Neural cell (in vitro differentiated cells): Measurements from ENCODE around the gene TDRD12.
"Not testable (repeated sequence)": the region's sequence is repeated elsewhere in the genome, so short reads cannot be mapped to it uniquely, and the experiment has no call there.

Experiments
- EP300 ChIP-seq: fragments of 450-650 bp; conservative IDR thresholded peaks from 2 replicates; pipeline ENCODE4 v1.6.1; 2014; ENCODE audit warnings: antibody characterized with exemption, mild to moderate bottlenecking, moderate library complexity; ENCODE audit not compliant: poor library complexity, severe bottlenecking
- EZH2 ChIP-seq: fragments of 200-600, 300-800 bp; shearing (Covaris generic), sonication (generic); IDR thresholded peaks from 2 replicates; pipeline ENCODE4 v1.6.1; 2014; ENCODE audit warnings: antibody characterized with exemption, low read length, borderline replicate concordance, mild to moderate bottlenecking; ENCODE audit not compliant: insufficient read depth, poor library complexity, severe bottlenecking
- POLR2AphosphoS5 ChIP-seq: IDR thresholded peaks from 2 replicates; pipeline ENCODE4 v1.6.1; 2012
- RAD21 ChIP-seq: fragments of 450-650 bp; conservative IDR thresholded peaks from 2 replicates; pipeline ENCODE4 v1.6.1; 2014; ENCODE audit warnings: antibody characterized with exemption, mild to moderate bottlenecking, moderate library complexity
- TAF1 ChIP-seq: IDR thresholded peaks from 2 replicates; pipeline ENCODE4 v1.6.1; 2012; ENCODE audit warnings: low read depth
- TF ChIP-seq, protein P1 (sequence below): fragments of 450-650 bp; IDR thresholded peaks from 2 replicates; pipeline ENCODE4 v1.5.1; 2014; ENCODE audit warnings: antibody characterized with exemption, mild to moderate bottlenecking, moderate library complexity; ENCODE audit not compliant: poor library complexity, severe bottlenecking
- TF ChIP-seq, protein P2 (sequence below): IDR thresholded peaks from 2 replicates; pipeline ENCODE4 v1.6.1; 2012; ENCODE audit warnings: borderline replicate concordance

DNA sequence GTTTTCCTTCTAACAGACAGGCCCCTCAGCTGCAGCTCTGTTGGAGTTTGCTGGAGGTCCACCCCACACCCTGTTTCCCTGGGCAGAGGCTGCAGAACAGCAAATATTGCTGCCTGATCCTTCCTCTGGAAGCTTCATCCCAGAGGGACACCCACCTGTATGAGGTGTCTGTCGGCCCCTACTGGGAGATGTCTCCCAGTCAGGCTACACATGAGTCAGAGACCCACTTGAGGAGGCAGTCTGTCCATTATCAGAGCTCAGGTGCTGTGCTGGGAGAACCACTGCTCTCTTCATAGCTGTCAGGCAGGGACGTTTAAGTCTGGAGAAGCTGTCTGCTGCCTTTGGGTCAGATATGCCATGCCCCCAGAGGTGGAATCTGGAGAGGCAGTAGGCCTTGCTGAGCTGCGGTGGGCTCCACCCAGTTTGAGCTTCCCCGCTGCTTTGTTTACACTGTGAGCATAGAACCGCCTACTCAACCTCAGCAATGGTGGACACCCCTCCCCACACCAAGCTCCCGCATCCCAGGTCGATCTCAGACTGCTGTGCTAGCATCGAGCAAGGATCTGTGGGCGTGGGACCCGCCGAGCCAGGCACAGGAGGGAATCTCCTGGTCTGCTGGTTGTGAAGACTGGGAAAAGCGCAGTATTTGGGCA lies 67.7 kb downstream of the TDRD12 start:
- TF ChIP-seq EZH2, TAF1, POLR2AphosphoS5, RAD21, EP300: not testable (repeated sequence)
- TF ChIP-seq, protein P1, sequence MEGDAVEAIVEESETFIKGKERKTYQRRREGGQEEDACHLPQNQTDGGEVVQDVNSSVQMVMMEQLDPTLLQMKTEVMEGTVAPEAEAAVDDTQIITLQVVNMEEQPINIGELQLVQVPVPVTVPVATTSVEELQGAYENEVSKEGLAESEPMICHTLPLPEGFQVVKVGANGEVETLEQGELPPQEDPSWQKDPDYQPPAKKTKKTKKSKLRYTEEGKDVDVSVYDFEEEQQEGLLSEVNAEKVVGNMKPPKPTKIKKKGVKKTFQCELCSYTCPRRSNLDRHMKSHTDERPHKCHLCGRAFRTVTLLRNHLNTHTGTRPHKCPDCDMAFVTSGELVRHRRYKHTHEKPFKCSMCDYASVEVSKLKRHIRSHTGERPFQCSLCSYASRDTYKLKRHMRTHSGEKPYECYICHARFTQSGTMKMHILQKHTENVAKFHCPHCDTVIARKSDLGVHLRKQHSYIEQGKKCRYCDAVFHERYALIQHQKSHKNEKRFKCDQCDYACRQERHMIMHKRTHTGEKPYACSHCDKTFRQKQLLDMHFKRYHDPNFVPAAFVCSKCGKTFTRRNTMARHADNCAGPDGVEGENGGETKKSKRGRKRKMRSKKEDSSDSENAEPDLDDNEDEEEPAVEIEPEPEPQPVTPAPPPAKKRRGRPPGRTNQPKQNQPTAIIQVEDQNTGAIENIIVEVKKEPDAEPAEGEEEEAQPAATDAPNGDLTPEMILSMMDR: not testable (repeated sequence)
- TF ChIP-seq, protein P2, sequence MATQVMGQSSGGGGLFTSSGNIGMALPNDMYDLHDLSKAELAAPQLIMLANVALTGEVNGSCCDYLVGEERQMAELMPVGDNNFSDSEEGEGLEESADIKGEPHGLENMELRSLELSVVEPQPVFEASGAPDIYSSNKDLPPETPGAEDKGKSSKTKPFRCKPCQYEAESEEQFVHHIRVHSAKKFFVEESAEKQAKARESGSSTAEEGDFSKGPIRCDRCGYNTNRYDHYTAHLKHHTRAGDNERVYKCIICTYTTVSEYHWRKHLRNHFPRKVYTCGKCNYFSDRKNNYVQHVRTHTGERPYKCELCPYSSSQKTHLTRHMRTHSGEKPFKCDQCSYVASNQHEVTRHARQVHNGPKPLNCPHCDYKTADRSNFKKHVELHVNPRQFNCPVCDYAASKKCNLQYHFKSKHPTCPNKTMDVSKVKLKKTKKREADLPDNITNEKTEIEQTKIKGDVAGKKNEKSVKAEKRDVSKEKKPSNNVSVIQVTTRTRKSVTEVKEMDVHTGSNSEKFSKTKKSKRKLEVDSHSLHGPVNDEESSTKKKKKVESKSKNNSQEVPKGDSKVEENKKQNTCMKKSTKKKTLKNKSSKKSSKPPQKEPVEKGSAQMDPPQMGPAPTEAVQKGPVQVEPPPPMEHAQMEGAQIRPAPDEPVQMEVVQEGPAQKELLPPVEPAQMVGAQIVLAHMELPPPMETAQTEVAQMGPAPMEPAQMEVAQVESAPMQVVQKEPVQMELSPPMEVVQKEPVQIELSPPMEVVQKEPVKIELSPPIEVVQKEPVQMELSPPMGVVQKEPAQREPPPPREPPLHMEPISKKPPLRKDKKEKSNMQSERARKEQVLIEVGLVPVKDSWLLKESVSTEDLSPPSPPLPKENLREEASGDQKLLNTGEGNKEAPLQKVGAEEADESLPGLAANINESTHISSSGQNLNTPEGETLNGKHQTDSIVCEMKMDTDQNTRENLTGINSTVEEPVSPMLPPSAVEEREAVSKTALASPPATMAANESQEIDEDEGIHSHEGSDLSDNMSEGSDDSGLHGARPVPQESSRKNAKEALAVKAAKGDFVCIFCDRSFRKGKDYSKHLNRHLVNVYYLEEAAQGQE: not testable (repeated sequence)
